Lower lobe of right lung (tissue), 2 donors: ENCODE measurements around the gene WDR37. TPM values are rescaled to one million over a fixed set of nuclear protein-coding genes. Genes with fewer than 3 reads are reported as not detected.

Experiments
- ATAC-seq, 2 donors: fragments of 200-7000 bp; cut with Tn5 transposase; one replicate each; pipeline ENCODE4 v1.9.1; 2020 to 2022; ENCODE audit warnings: mild to moderate bottlenecking in 2 of 2, moderate library complexity in 2 of 2
- DNase-seq: peaks from one replicate; pipeline ENCODE4 v3.0.0-alpha.2; 2020
- H3K27ac ChIP-seq: fragments of 200-600 bp; one replicate; pipeline ENCODE4 v1.8.0; 2022
- H3K27me3 ChIP-seq: fragments of 200-600 bp; one replicate; pipeline ENCODE4 v1.8.0; 2022; ENCODE audit warnings: low read depth
- H3K36me3 ChIP-seq: fragments of 200-600 bp; one replicate; pipeline ENCODE4 v1.8.0; 2022; ENCODE audit warnings: mild to moderate bottlenecking
- H3K4me1 ChIP-seq: fragments of 200-600 bp; one replicate; pipeline ENCODE4 v1.8.0; 2022
- H3K4me3 ChIP-seq: fragments of 200-600 bp; one replicate; pipeline ENCODE4 v1.8.0; 2022; ENCODE audit warnings: mild to moderate bottlenecking
- H3K9me3 ChIP-seq: fragments of 200-600 bp; one replicate; pipeline ENCODE4 v1.8.0; 2022
- intact Hi-C: fragments of 100-400 bp; cut with DNase I; formaldehyde crosslinking; loops from one replicate; pipeline ENCODE4 v1.11.0; 2022
- total RNA-seq: library from RNA; stranded (reverse); fragmentation: NEBNext Ultra II Directional; extraction: Animal tissue kit (Norgen Biotek cat#: 25700); gene quantifications from one replicate; pipeline ENCODE4 v1.2.1, GENCODE V29; 2021
- TF ChIP-seq, protein P1 (sequence below): fragments of 200-600 bp; IDR thresholded peaks from one replicate; pipeline ENCODE4 v1.8.0; 2022; ENCODE audit warnings: antibody characterized with exemption, mild to moderate bottlenecking
- donor health status: DM: no; HTN: yes; CAD: no; lungs with severe emphysema.

WDR37 gene
- total RNA-seq, 1 donor from 2014 or later: 22.0 TPM

DNA sequence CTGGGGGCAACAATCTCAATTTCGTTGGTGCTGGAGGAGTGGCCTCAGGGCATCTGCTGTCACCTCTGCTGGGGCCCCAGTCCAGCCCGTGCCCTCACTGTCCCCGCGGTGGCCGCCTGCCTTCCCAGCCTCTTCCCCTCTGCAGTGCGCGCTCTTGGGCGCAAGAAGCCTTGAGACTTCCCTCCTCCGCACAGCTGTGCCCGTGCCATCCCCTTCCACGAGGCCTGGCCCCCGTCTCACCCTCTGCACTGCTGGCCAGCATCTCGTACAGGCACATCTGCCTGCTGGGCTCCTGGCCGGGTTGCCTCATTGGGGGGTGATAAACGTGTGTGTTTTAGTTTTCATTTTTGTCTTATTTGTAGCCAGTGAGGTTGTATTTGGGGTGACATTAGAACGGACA is 44.5 kb upstream of the WDR37 start:
- peaks cover 94% of the 10 kb centered on the region for H3K36me3 ChIP-seq
- DNase-seq (no peak), ATAC-seq (no peak)
- H3K4me3 ChIP-seq: no peak overlapping the region
- no peaks in the 10 kb centered on the region for H3K27me3 ChIP-seq
- TF ChIP-seq, protein P1, sequence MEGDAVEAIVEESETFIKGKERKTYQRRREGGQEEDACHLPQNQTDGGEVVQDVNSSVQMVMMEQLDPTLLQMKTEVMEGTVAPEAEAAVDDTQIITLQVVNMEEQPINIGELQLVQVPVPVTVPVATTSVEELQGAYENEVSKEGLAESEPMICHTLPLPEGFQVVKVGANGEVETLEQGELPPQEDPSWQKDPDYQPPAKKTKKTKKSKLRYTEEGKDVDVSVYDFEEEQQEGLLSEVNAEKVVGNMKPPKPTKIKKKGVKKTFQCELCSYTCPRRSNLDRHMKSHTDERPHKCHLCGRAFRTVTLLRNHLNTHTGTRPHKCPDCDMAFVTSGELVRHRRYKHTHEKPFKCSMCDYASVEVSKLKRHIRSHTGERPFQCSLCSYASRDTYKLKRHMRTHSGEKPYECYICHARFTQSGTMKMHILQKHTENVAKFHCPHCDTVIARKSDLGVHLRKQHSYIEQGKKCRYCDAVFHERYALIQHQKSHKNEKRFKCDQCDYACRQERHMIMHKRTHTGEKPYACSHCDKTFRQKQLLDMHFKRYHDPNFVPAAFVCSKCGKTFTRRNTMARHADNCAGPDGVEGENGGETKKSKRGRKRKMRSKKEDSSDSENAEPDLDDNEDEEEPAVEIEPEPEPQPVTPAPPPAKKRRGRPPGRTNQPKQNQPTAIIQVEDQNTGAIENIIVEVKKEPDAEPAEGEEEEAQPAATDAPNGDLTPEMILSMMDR: no peak
- H3K4me1 ChIP-seq: no peaks in the 10 kb centered on the region
- no peaks in the 10 kb centered on the region for H3K9me3 ChIP-seq
- intact Hi-C loops: no loop called here
- H3K27ac ChIP-seq: no peak overlapping the region

DNA sequence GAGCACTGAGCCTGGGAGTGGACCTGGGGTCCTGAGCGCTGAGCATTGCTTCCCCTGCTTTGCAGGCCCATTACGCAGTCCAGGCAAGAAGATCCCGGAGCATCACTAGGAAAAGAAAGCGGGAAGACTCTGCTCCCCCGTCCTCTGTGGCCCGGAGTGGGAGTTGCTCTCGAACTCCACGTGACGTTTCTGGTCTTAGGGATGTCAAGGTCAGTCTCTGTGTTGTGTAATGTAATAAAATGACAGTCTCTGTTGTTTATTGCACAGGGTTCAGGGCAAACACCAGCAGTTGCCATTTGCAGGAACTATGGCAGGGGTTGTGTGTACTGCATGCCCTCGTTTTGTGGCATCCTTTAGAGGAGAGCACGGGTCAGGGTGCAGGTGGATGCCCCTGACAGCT is 40.5 kb upstream of the WDR37 start:
- Histone ChIP-seq H3K36me3 (peaks cover 85% of the 10 kb centered on the region), H3K9me3 (no peaks in the 10 kb centered on the region), H3K4me3 (no peak overlapping the region), H3K27ac (no peak overlapping the region), H3K4me1 (no peaks in the 10 kb centered on the region), H3K27me3 (no peaks in the 10 kb centered on the region)
- ATAC-seq (no peak), DNase-seq (no peak)
- intact Hi-C loops: no loop called here
- TF ChIP-seq, protein P1: no peak

DNA sequence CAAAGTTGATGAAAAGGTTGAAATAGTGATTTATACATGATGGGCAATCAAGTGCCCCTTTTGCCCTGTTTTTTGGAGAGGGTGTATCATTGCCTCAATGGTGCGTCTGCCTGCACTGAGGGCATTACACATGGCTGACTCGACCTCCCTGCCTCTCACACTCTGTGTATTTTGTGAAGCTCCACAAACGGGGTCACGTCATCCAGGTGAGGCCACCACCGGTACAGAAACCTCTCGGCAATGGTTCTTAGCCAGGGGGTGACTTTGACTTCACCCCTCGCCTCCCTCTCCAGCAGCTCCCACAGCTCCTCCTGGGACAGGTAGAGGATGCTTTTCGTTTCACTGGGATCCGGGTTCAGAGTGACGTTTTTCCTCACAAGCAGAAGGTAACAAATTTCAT is 36.8 kb upstream of the WDR37 start:
- H3K36me3 ChIP-seq: peaks cover 51% of the 10 kb centered on the region
- no peak for ATAC-seq

DNA sequence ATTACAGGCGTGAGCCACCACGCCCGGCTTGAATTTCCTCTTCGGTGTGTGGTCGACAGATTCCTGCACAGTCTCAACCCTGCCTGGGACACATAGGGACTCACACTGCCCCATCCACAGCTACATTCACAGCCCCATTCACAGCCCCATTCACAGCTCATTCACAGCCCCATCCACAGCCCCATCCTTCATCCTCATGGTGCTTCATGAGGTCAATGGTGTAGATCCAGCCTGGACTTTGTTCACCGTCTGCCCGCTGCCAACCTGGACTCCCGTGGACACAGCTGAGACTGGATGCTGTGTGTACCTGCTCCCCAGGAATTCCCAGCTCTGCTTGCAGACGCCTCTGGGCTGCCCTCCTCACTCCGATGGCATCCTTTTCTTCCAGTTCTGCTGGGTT is 35.7 kb upstream of the WDR37 start:
- no peak overlapping the region for H3K4me3 ChIP-seq
- peak; percentile 24 to 42 for ATAC-seq

More for the DNA sequence above, 36.8 kb upstream of the WDR37 start:
- no peaks in the 10 kb centered on the region for H3K4me1 ChIP-seq
- no peak overlapping the region for H3K27ac ChIP-seq
- no peaks in the 10 kb centered on the region for H3K9me3 ChIP-seq
- TF ChIP-seq, protein P1: no peak
- H3K4me3 ChIP-seq: no peak overlapping the region
- DNase-seq: no peak
- H3K27me3 ChIP-seq: no peaks in the 10 kb centered on the region
- intact Hi-C loops: no loop called here

DNA sequence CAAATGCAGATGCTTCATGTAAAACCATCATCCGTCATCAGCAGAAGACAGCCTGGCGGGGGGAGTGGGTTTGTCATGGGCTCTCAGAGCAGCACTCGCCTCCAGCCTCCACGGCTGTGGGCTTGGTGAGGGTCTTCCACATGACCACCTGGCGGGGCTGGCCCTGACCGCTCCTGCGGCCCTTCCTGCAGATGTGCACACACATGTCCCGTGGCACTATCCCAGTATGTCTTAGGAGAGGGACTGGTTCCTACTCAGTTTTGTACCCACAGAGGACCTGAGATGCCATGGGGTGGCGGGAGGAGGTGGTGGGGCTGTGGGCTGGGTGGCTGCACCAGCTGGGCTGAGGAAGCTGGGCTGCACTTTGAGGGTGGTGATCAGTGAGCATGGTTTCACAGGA is 35.2 kb upstream of the WDR37 start:
- Histone ChIP-seq H3K4me3 (no peak overlapping the region), H3K27ac (no peak overlapping the region), H3K27me3 (no peaks in the 10 kb centered on the region), H3K9me3 (no peaks in the 10 kb centered on the region), H3K4me1 (no peaks in the 10 kb centered on the region), H3K36me3 (peaks cover 39% of the 10 kb centered on the region)
- ATAC-seq (peak in 1 of 2 donors; percentile 47), DNase-seq (no peak)
- intact Hi-C loops: no loop called here
- TF ChIP-seq, protein P1: no peak

More for the DNA sequence above, 35.7 kb upstream of the WDR37 start:
- Histone ChIP-seq H3K9me3 (no peaks in the 10 kb centered on the region), H3K36me3 (peaks cover 43% of the 10 kb centered on the region), H3K4me1 (no peaks in the 10 kb centered on the region), H3K27ac (no peak overlapping the region), H3K27me3 (no peaks in the 10 kb centered on the region)
- TF ChIP-seq, protein P1: no peak
- no peak for DNase-seq
- intact Hi-C loops: no loop called here

DNA sequence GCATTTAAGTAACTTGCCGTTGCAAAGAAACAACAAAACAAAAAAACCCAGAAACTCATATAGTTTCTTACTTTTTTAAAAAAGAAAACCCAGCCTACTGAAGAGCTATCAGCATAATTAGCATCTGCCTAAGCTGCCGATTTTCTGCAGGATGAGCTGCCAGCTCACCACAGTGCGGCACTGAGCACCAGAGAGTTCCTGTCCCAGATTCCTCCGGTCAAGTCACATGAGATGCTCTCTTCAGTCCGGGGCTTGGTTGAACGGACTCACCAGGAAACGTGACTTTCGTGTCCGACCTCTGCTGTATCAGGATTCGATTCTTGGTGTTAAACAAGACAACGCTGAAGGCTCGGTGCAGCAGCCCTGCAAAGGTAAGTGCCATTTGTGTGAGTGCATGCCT is 33.8 kb upstream of the WDR37 start:
- intact Hi-C loops: no loop called here
- Histone ChIP-seq H3K27me3 (no peaks in the 10 kb centered on the region), H3K27ac (no peak overlapping the region), H3K9me3 (no peaks in the 10 kb centered on the region), H3K4me3 (no peak overlapping the region), H3K4me1 (no peaks in the 10 kb centered on the region), H3K36me3 (peaks cover 24% of the 10 kb centered on the region)
- no peak for DNase-seq
- TF ChIP-seq, protein P1: no peak
- no peak for ATAC-seq
